ENCODE results near the gene KCNQ5. TPM values are rescaled to one million over a fixed set of nuclear protein-coding genes. Genes with fewer than 3 reads are reported as not detected.

Gene KCNQ5
- total and polyA plus RNA-seq, 2 donors (not counting 1 experiment from before 2014, with no cell fraction given): 0.74 to 4.6 TPM

DNA sequence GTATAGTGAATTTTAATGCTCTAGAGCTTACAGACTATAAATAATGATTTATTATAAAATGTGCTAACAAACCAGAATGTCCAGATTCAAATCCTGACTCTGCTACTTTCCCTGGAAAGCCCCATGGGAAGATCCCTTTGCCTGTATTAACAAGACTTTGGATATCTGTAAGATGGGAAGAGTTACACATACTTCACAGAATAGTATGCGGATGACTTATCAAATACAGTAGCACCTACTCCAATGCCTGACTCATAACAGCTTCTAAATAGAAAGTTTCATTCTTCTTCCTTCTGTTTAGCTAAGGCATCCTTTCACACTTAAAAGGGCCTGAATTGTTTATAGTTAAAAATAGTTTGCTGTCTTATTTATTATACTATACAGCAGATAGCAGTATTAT is 166.3 kb downstream of the KCNQ5 start:
- no peaks in the 10 kb centered on the region for H3K79me2 ChIP-seq (ENCODE audit: control insufficient read depth, insufficient read depth, low read length)
- DNase-seq (ENCODE audit: low read depth in 2 of 2): peak; percentile 36 to 93
- no peak overlapping the region for H2AFZ ChIP-seq (ENCODE audit: low read length)
- TF ChIP-seq CTCF (conservative IDR thresholded peaks at IDR 0.05 in 1 of 2, IDR thresholded peaks at IDR 0.05 in 1 of 2; ENCODE audit: low read depth in 1 of 2, low read length in 2 of 2) (no peak), EZH2 (IDR thresholded peaks at IDR 0.05; ENCODE audit: low read length, missing control alignments) (no peak)
- H3K36me3 ChIP-seq (ENCODE audit: control insufficient read depth, insufficient read depth, low read length): no peaks in the 10 kb centered on the region
- no peak overlapping the region for H3K4me3 ChIP-seq (replicated peaks in 1 of 4; ENCODE audit: control extremely low read depth in 1 of 4, insufficient read depth in 1 of 4, low read depth in 3 of 4, low read length in 4 of 4)
- no peaks in the 10 kb centered on the region for H3K9me3 ChIP-seq (ENCODE audit: control insufficient read depth, insufficient read depth, low read depth, low read length)
- H4K20me1 ChIP-seq (ENCODE audit: control insufficient read depth, extremely low read depth, insufficient read depth, low read length): no peaks in the 10 kb centered on the region
- no peaks in the 10 kb centered on the region for H3K27me3 ChIP-seq (ENCODE audit: control insufficient read depth, insufficient read depth, low read length)
- H3K9ac ChIP-seq (ENCODE audit: insufficient read depth, low read length): no peak overlapping the region
- H3K4me1 ChIP-seq (ENCODE audit: control insufficient read depth, extremely low read depth, insufficient read depth, low read length): peaks cover 9% of the 10 kb centered on the region
- H3K27ac ChIP-seq (ENCODE audit: insufficient read depth, low read length): peak overlapping the region; percentile 49
- H3K4me2 ChIP-seq (ENCODE audit: extremely low read depth, insufficient read depth, low read length): no peak overlapping the region

DNA sequence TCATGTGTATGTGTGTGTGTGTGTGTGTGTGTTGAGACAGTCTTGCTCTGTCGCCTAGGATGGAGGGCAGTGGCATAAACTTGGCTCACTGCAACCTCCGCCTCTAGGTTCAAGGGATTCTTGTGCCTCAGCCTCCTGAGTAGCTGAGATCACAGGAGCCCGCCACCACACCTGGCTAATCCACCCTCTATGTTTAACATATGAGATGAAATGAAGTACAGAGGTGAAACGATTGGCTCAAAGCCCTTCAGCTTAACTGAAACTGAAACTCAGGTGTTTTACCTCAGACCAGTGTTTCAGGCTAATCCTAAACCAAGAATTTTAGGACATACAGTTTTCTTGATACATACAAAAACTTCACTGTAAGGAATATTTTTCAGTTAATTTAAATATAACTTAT is 167.3 kb downstream of the KCNQ5 start:
- Histone ChIP-seq H3K36me3 (ENCODE audit: control insufficient read depth, insufficient read depth, low read length) (no peaks in the 10 kb centered on the region), H3K4me2 (ENCODE audit: extremely low read depth, insufficient read depth, low read length) (no peak overlapping the region), H3K9ac (ENCODE audit: insufficient read depth, low read length) (no peak overlapping the region), H3K4me3 (replicated peaks in 1 of 4; ENCODE audit: control extremely low read depth in 1 of 4, insufficient read depth in 1 of 4, low read depth in 3 of 4, low read length in 4 of 4) (no peak overlapping the region), H3K9me3 (ENCODE audit: control insufficient read depth, insufficient read depth, low read depth, low read length) (no peaks in the 10 kb centered on the region), H2AFZ (ENCODE audit: low read length) (no peak overlapping the region), H3K27me3 (ENCODE audit: control insufficient read depth, insufficient read depth, low read length) (no peaks in the 10 kb centered on the region), H3K79me2 (ENCODE audit: control insufficient read depth, insufficient read depth, low read length) (no peaks in the 10 kb centered on the region), H4K20me1 (ENCODE audit: control insufficient read depth, extremely low read depth, insufficient read depth, low read length) (no peaks in the 10 kb centered on the region), H3K4me1 (ENCODE audit: control insufficient read depth, extremely low read depth, insufficient read depth, low read length) (peaks cover 6% of the 10 kb centered on the region), H3K27ac (ENCODE audit: insufficient read depth, low read length) (no peak overlapping the region)
- DNase-seq (ENCODE audit: low read depth in 2 of 2): no peak
- TF ChIP-seq EZH2 (IDR thresholded peaks at IDR 0.05; ENCODE audit: low read length, missing control alignments) (no peak), CTCF (conservative IDR thresholded peaks at IDR 0.05 in 1 of 2, IDR thresholded peaks at IDR 0.05 in 1 of 2; ENCODE audit: low read depth in 1 of 2, low read length in 2 of 2) (no peak)

GRCh38 chr6:72792692-72793091 is 170.8 kb downstream of the KCNQ5 start:
- no peak for DNase-seq (ENCODE audit: low read depth in 2 of 2)
- Histone ChIP-seq H4K20me1 (ENCODE audit: control insufficient read depth, extremely low read depth, insufficient read depth, low read length) (no peaks in the 10 kb centered on the region), H3K4me3 (replicated peaks in 1 of 4; ENCODE audit: control extremely low read depth in 1 of 4, insufficient read depth in 1 of 4, low read depth in 3 of 4, low read length in 4 of 4) (no peak overlapping the region), H3K4me2 (ENCODE audit: extremely low read depth, insufficient read depth, low read length) (no peak overlapping the region), H3K9me3 (ENCODE audit: control insufficient read depth, insufficient read depth, low read depth, low read length) (no peaks in the 10 kb centered on the region), H3K27me3 (ENCODE audit: control insufficient read depth, insufficient read depth, low read length) (no peaks in the 10 kb centered on the region), H3K9ac (ENCODE audit: insufficient read depth, low read length) (no peak overlapping the region), H2AFZ (ENCODE audit: low read length) (no peak overlapping the region), H3K27ac (ENCODE audit: insufficient read depth, low read length) (no peak overlapping the region), H3K4me1 (ENCODE audit: control insufficient read depth, extremely low read depth, insufficient read depth, low read length) (no peaks in the 10 kb centered on the region), H3K36me3 (ENCODE audit: control insufficient read depth, insufficient read depth, low read length) (no peaks in the 10 kb centered on the region), H3K79me2 (ENCODE audit: control insufficient read depth, insufficient read depth, low read length) (no peaks in the 10 kb centered on the region)
- no peak for TF ChIP-seq EZH2 (IDR thresholded peaks at IDR 0.05; ENCODE audit: low read length, missing control alignments)
- no peak for TF ChIP-seq CTCF (conservative IDR thresholded peaks at IDR 0.05 in 1 of 2, IDR thresholded peaks at IDR 0.05 in 1 of 2; ENCODE audit: low read depth in 1 of 2, low read length in 2 of 2)
